Fibroblast of mammary gland (primary cell): Measurements from ENCODE around the gene MIF4GD.

Experiments
- DNase-seq: peaks from one replicate; pipeline ENCODE4 v3.0.0-alpha.2; 2010; ENCODE audit warnings: low read depth
- H3K4me3 ChIP-seq: 2 replicates; pipeline ENCODE4 v1.5.1; 2011; ENCODE audit warnings: low read depth, mild to moderate bottlenecking, low read length, moderate library complexity; ENCODE audit not compliant: control insufficient read depth
- CTCF ChIP-seq: conservative IDR thresholded peaks from 2 replicates; pipeline ENCODE4 v1.5.1; 2011; ENCODE audit warnings: low read depth, low read length, inconsistent platforms; ENCODE audit not compliant: control insufficient read depth, insufficient read depth

MIF4GD gene

GRCh38 chr17:75245011-75245410, 26.0 kb downstream of the MIF4GD start:
- no peak for TF ChIP-seq CTCF
- no peak overlapping the region for H3K4me3 ChIP-seq
- no peak for DNase-seq

GRCh38 chr17:75244133-75244866, 26.7 kb downstream of the MIF4GD start:
- no peak for DNase-seq
- TF ChIP-seq CTCF = no peak
- no peak overlapping the region for H3K4me3 ChIP-seq

- DNase-seq = no peak
- no peak overlapping the region for H3K4me3 ChIP-seq
- TF ChIP-seq CTCF = no peak
These were observed 28.5 kb downstream of the MIF4GD start for GRCh38 chr17:75242461-75243042.

- peak; percentile 96 for DNase-seq
- H3K4me3 ChIP-seq = no peak overlapping the region
These were observed 29.0 kb downstream of the MIF4GD start for GRCh38 chr17:75241996-75242460.

GRCh38 chr17:75241502-75241901, 29.5 kb downstream of the MIF4GD start:
- H3K4me3 ChIP-seq = no peak overlapping the region
- DNase-seq = peak; percentile 75
- no peak for TF ChIP-seq CTCF

More at GRCh38 chr17:75241996-75242460, 29.0 kb downstream of the MIF4GD start:
- TF ChIP-seq CTCF = no peak

GRCh38 chr17:75241143-75241430, 29.9 kb downstream of the MIF4GD start:
- no peak overlapping the region for H3K4me3 ChIP-seq
- DNase-seq = peak; percentile 62
- no peak for TF ChIP-seq CTCF
